Endodermal cell (in vitro differentiated cells): ENCODE results near the gene CNTN4. TPM values are rescaled to one million over a fixed set of nuclear protein-coding genes. Genes with fewer than 3 reads are reported as not detected.

Experiments
- DNase-seq: peaks from one replicate; pipeline ENCODE4 v3.0.0-alpha.2; 2017
- H3K27ac ChIP-seq: 2 replicates; pipeline ENCODE4 v1.5.1; 2013; ENCODE audit warnings: mild to moderate bottlenecking, low read depth, low read length, moderate library complexity
- H3K27me3 ChIP-seq: 2 replicates; pipeline ENCODE4 v1.6.1; 2013; ENCODE audit warnings: mild to moderate bottlenecking, low read length, moderate library complexity; ENCODE audit not compliant: insufficient read depth, control insufficient read depth, poor library complexity, severe bottlenecking
- H3K36me3 ChIP-seq: 2 replicates; pipeline ENCODE4 v1.7.0; 2013; ENCODE audit warnings: mild to moderate bottlenecking, low read length, moderate library complexity; ENCODE audit not compliant: control insufficient read depth, insufficient read depth
- H3K4me1 ChIP-seq: one replicate; pipeline ENCODE4 v1.7.0; 2013; ENCODE audit warnings: low read length; ENCODE audit not compliant: control insufficient read depth, insufficient read depth
- H3K4me3 ChIP-seq: 2 replicates; pipeline ENCODE4 v1.5.1; 2013; ENCODE audit warnings: mild to moderate bottlenecking, low read length, moderate library complexity
- H3K9ac ChIP-seq: 2 replicates; pipeline ENCODE4 v1.6.1; 2013; ENCODE audit warnings: mild to moderate bottlenecking, low read length, moderate library complexity; ENCODE audit not compliant: poor library complexity, severe bottlenecking; ENCODE audit errors: extremely low read depth
- H3K9me3 ChIP-seq: 2 replicates; pipeline ENCODE4 v1.6.1; 2013; ENCODE audit warnings: mild to moderate bottlenecking, low read length, moderate library complexity; ENCODE audit not compliant: control insufficient read depth
- H3K27ac Mint-ChIP-seq: 2 replicates; pipeline ENCODE4 v1.8.0; 2020; ENCODE audit warnings: mixed read lengths
- H3K27me3 Mint-ChIP-seq: 2 replicates; pipeline ENCODE4 v1.8.0; 2021; ENCODE audit warnings: mild to moderate bottlenecking, mixed read lengths; ENCODE audit not compliant: insufficient read depth
- H3K36me3 Mint-ChIP-seq: 2 replicates; pipeline ENCODE4 v1.8.0; 2020; ENCODE audit warnings: low read depth, mixed read lengths
- H3K4me1 Mint-ChIP-seq: 2 replicates; pipeline ENCODE4 v1.8.0; 2020; ENCODE audit warnings: mixed read lengths
- H3K4me3 Mint-ChIP-seq: 2 replicates; pipeline ENCODE4 v1.8.0; 2020; ENCODE audit warnings: mild to moderate bottlenecking, moderate library complexity, mixed read lengths
- H3K9me3 Mint-ChIP-seq: 2 replicates; pipeline ENCODE4 v1.8.0; 2020; ENCODE audit warnings: mild to moderate bottlenecking, mixed read lengths
- CTCF ChIP-seq: fragments of 200-600 bp; sonication (generic); conservative IDR thresholded peaks from 2 replicates; pipeline ENCODE4 v1.5.0; 2021; ENCODE audit warnings: antibody characterized with exemption, mild to moderate bottlenecking
- WGBS, 2 experiments: methylation state at CpG; one replicate each; pipeline versions ENCODE4 v1.1.5 to v1.1.7; 2013; ENCODE audit warnings: missing lambda C conversion rate in 2 of 2, mixed read lengths in 1 of 2; ENCODE audit not compliant: insufficient coverage in 1 of 2, insufficient read length in 1 of 2; 5-methylcytosine and 5-hydroxymethylcytosine counted together
- total RNA-seq, 2 donors: library from RNA; stranded (reverse); fragmentation: NEBNext Ultra II Directional in 1 of 2; extraction: Animal tissue kit (Norgen Biotek cat#: 25700) in 1 of 2; gene quantifications; 2 replicates in 1 of 2; 3 replicates in 1 of 2; pipeline ENCODE4 v1.2.1, GENCODE V29; 2021

CNTN4 gene
- total RNA-seq, 2 donors from 2014 or later = 10.8 to 11.1 TPM

- WGBS, 2 experiments = 94 to 95% methylated on average over 3 to 4 of the region's 4 CpGs
- H3K9me3 Mint-ChIP-seq = no peaks in the 10 kb centered on the region
These were observed 965.6 kb downstream of the CNTN4 start for GRCh38 chr3:3064297-3064696.

GRCh38 chr3:3065876-3066275 is 967.2 kb downstream of the CNTN4 start:
- Histone ChIP-seq H3K27ac (no peak overlapping the region), H3K27me3 (no peaks in the 10 kb centered on the region), H3K36me3 (no peaks in the 10 kb centered on the region), H3K4me3 (no peak overlapping the region), H3K9ac (no peak overlapping the region), H3K4me1 (no peaks in the 10 kb centered on the region), H3K9me3 (no peaks in the 10 kb centered on the region)
- no peaks in the 10 kb centered on the region for H3K9me3 Mint-ChIP-seq
- H3K27me3 Mint-ChIP-seq = peaks cover 2% of the 10 kb centered on the region
- no peak overlapping the region for H3K4me3 Mint-ChIP-seq
- WGBS, 2 experiments = 94 to 100% methylated on average over 2 of the region's 2 CpGs
- no peak for DNase-seq
- no peaks in the 10 kb centered on the region for H3K36me3 Mint-ChIP-seq
- no peak for TF ChIP-seq CTCF
- H3K27ac Mint-ChIP-seq = no peak overlapping the region
- peaks cover 21% of the 10 kb centered on the region for H3K4me1 Mint-ChIP-seq

More at GRCh38 chr3:3064297-3064696, 965.6 kb downstream of the CNTN4 start:
- H3K27ac Mint-ChIP-seq = no peak overlapping the region
- no peaks in the 10 kb centered on the region for H3K36me3 ChIP-seq
- H3K4me1 ChIP-seq = no peaks in the 10 kb centered on the region
- H3K4me3 Mint-ChIP-seq = no peak overlapping the region
- H3K36me3 Mint-ChIP-seq = no peaks in the 10 kb centered on the region
- H3K4me3 ChIP-seq = no peak overlapping the region
- DNase-seq = no peak
- TF ChIP-seq CTCF = no peak
- no peak overlapping the region for H3K9ac ChIP-seq
- H3K9me3 ChIP-seq = no peaks in the 10 kb centered on the region
- peaks cover 2% of the 10 kb centered on the region for H3K27me3 Mint-ChIP-seq
- H3K4me1 Mint-ChIP-seq = peaks cover 29% of the 10 kb centered on the region
- no peaks in the 10 kb centered on the region for H3K27me3 ChIP-seq
- no peak overlapping the region for H3K27ac ChIP-seq

DNA sequence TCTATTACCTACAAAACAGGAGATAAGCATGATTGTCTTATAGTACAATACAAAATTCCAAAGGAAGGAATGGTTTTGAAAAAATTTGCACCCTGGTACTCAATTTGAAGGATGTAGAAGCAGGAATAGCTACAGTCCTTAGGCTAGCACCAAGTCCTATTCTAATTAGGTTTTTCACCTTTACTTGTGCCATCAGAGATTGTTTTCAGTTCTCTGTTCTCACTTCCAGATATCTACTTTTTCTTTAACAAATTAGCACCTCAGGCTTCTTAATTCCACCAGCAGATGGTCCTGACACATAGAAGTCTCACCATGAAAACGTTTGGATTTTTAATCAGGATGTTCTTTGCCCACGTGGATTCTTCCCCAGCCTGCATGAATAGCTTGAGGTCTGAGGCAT is 967.7 kb downstream of the CNTN4 start:
- Mint-ChIP-seq H3K36me3 (no peaks in the 10 kb centered on the region), H3K27me3 (peaks cover 2% of the 10 kb centered on the region), H3K4me1 (peaks cover 16% of the 10 kb centered on the region), H3K4me3 (no peak overlapping the region), H3K9me3 (no peaks in the 10 kb centered on the region), H3K27ac (no peak overlapping the region)
- no peak overlapping the region for H3K9ac ChIP-seq
- no peak for DNase-seq
- H3K4me1 ChIP-seq = no peaks in the 10 kb centered on the region
- H3K27me3 ChIP-seq = no peaks in the 10 kb centered on the region
- H3K4me3 ChIP-seq = no peak overlapping the region
- H3K27ac ChIP-seq = no peak overlapping the region
- WGBS, 2 experiments = 69 to 86% methylated on average over 2 of the region's 2 CpGs
- no peaks in the 10 kb centered on the region for H3K9me3 ChIP-seq
- H3K36me3 ChIP-seq = no peaks in the 10 kb centered on the region
- TF ChIP-seq CTCF = no peak
